GM23338 (cell line): ENCODE data around the gene TMEM134. TPM values are rescaled to one million over a fixed set of nuclear protein-coding genes. Genes with fewer than 3 reads are reported as not detected.

Experiments used
- ATAC-seq: fragments of 200-7000 bp; cut with Tn5 transposase; 3 replicates; pipeline ENCODE4 v1.9.1; 2020
- DNase-seq: peaks from one replicate; pipeline ENCODE4 v3.0.0-alpha.2; 2015; ENCODE audit warnings: low spot score
- H2AFZ ChIP-seq: fragments of 200-600 bp; sonication (generic); 2 replicates; pipeline ENCODE4 v1.8.0; 2016; ENCODE audit warnings: antibody characterized with exemption, mild to moderate bottlenecking, moderate library complexity
- H3F3A ChIP-seq: fragments of 200-600 bp; sonication (generic); replicated peaks from 2 replicates; pipeline ENCODE4 v1.8.0; 2017; ENCODE audit warnings: antibody characterized with exemption, mixed run types, low read depth
- H3K27ac ChIP-seq: fragments of 200-600 bp; sonication (generic); 2 replicates; pipeline ENCODE4 v1.6.1; 2016; ENCODE audit warnings: low read depth
- H3K27me3 ChIP-seq: fragments of 200-600 bp; sonication (generic); 2 replicates; pipeline ENCODE4 v1.8.0; 2016; ENCODE audit warnings: mild to moderate bottlenecking, mixed run types, moderate library complexity; ENCODE audit not compliant: insufficient read depth
- H3K36me3 ChIP-seq: fragments of 200-600 bp; sonication (generic); 2 replicates; pipeline ENCODE4 v1.8.0; 2016; ENCODE audit warnings: mild to moderate bottlenecking; ENCODE audit not compliant: insufficient read depth
- H3K4me1 ChIP-seq: fragments of 200-600 bp; sonication (generic); 2 replicates; pipeline ENCODE4 v1.8.0; 2016; ENCODE audit warnings: mild to moderate bottlenecking, moderate library complexity; ENCODE audit not compliant: insufficient read depth
- H3K4me2 ChIP-seq: fragments of 200-600 bp; sonication (generic); 2 replicates; pipeline ENCODE4 v1.7.1; 2017; ENCODE audit warnings: mixed run types
- H3K4me3 ChIP-seq: fragments of 200-600 bp; sonication (generic); 2 replicates; pipeline ENCODE4 v1.6.1; 2016; ENCODE audit warnings: mixed run types
- H3K79me2 ChIP-seq: fragments of 200-600 bp; sonication (generic); replicated peaks from 2 replicates; pipeline ENCODE4 v1.8.0; 2017; ENCODE audit warnings: mild to moderate bottlenecking; ENCODE audit not compliant: insufficient read depth
- H3K9me2 ChIP-seq: fragments of 200-600 bp; sonication (generic); 2 replicates; pipeline ENCODE4 v1.8.0; 2017; ENCODE audit not compliant: insufficient read depth
- H4K20me1 ChIP-seq: fragments of 200-600 bp; sonication (generic); replicated peaks from 2 replicates; pipeline ENCODE4 v1.8.0; 2017; ENCODE audit warnings: mild to moderate bottlenecking; ENCODE audit not compliant: insufficient read depth
- H3K27ac Mint-ChIP-seq: 2 replicates; pipeline ENCODE4 v1.8.0; 2020; ENCODE audit warnings: inconsistent platforms, mild to moderate bottlenecking, moderate library complexity, mixed read lengths
- H3K27me3 Mint-ChIP-seq: 3 replicates; pipeline ENCODE4 v1.8.0; 2022; ENCODE audit warnings: low read depth, mild to moderate bottlenecking, moderate library complexity, mixed read lengths, inconsistent platforms; ENCODE audit not compliant: insufficient read depth, poor library complexity
- H3K36me3 Mint-ChIP-seq: 3 replicates; pipeline ENCODE4 v1.8.0; 2021; ENCODE audit warnings: low read depth, mild to moderate bottlenecking, inconsistent platforms, moderate library complexity, mixed read lengths
- H3K4me1 Mint-ChIP-seq: 3 replicates; pipeline ENCODE4 v1.8.0; 2020; ENCODE audit warnings: mild to moderate bottlenecking, inconsistent platforms, mixed read lengths
- H3K4me3 Mint-ChIP-seq: 3 replicates; pipeline ENCODE4 v1.8.0; 2021; ENCODE audit warnings: moderate library complexity, mild to moderate bottlenecking, inconsistent platforms, mixed read lengths
- H3K9me3 Mint-ChIP-seq: 3 replicates; pipeline ENCODE4 v1.8.0; 2020; ENCODE audit warnings: moderate library complexity, mild to moderate bottlenecking, inconsistent platforms, mixed read lengths
- CREB1 ChIP-seq: fragments of 250-450 bp; sonication (Bioruptor Pico); IDR thresholded peaks from 2 replicates; pipeline ENCODE4 v1.5.0; 2020; ENCODE audit warnings: low read depth, mild to moderate bottlenecking, moderate library complexity
- EZH2 ChIP-seq: fragments of 200-600 bp; sonication (generic); IDR thresholded peaks from one replicate; pipeline ENCODE4 v1.8.0; 2017; ENCODE audit warnings: antibody characterized with exemption, mild to moderate bottlenecking, low read depth; ENCODE audit not compliant: unreplicated experiment
- EZH2phosphoT487 ChIP-seq: fragments of 200-600 bp; sonication (generic); IDR thresholded peaks from one replicate; pipeline ENCODE4 v1.8.1; 2018; ENCODE audit warnings: antibody characterized with exemption; ENCODE audit not compliant: unreplicated experiment
- JUNB ChIP-seq: IDR thresholded peaks from one replicate; pipeline ENCODE4 v1.6.1; 2016; ENCODE audit warnings: antibody characterized with exemption; ENCODE audit not compliant: unreplicated experiment
- NANOG ChIP-seq: IDR thresholded peaks from 2 replicates; pipeline ENCODE4 v1.6.1; 2016; ENCODE audit warnings: antibody characterized with exemption, borderline replicate concordance
- POLR2AphosphoS5 ChIP-seq: IDR thresholded peaks from 2 replicates; pipeline ENCODE4 v1.6.1; 2016; ENCODE audit warnings: antibody characterized with exemption, low read depth
- STAT1 ChIP-seq: IDR thresholded peaks from one replicate; pipeline ENCODE4 v1.6.1; 2016; ENCODE audit warnings: antibody characterized with exemption; ENCODE audit not compliant: unreplicated experiment
- ZNF114 ChIP-seq: fragments of 250-450 bp; sonication (Bioruptor Pico); IDR thresholded peaks from 2 replicates; pipeline ENCODE4 v1.5.0; 2020; ENCODE audit warnings: mild to moderate bottlenecking, moderate library complexity
- ZNF331 ChIP-seq: fragments of 250-450 bp; sonication (Bioruptor Pico); IDR thresholded peaks from 2 replicates; pipeline ENCODE4 v1.5.0; 2020; ENCODE audit warnings: low read depth, mild to moderate bottlenecking, moderate library complexity
- polyA plus RNA-seq: library from polyadenylated mRNA; unstranded; fragments of >200 nt; fragmentation: Nextera tagmentation; extraction: Ambion mirVana; gene quantifications from 2 replicates; pipeline ENCODE4 v1.2.1, GENCODE V29; 2016
- total RNA-seq: library from RNA; depleted of rRNA; stranded (reverse); fragments of >200 nt; shearing (Covaris generic); gene quantifications from 2 replicates; pipeline ENCODE4 v1.2.3, GENCODE V29; 2014
- TF ChIP-seq, protein P1 (sequence below): IDR thresholded peaks from one replicate; pipeline ENCODE4 v1.6.1; 2018; ENCODE audit warnings: antibody characterized with exemption; ENCODE audit not compliant: unreplicated experiment
- TF ChIP-seq, protein P2 (sequence below), 2 experiments: fragments of 200-600 bp in 1 of 2; sonication (generic) in 1 of 2; conservative IDR thresholded peaks; 2 replicates each; pipeline versions ENCODE4 v1.5.1 to v1.6.1; 2016 to 2017; ENCODE audit warnings: antibody characterized with exemption in 2 of 2, low read depth in 2 of 2, mild to moderate bottlenecking in 2 of 2, moderate library complexity in 1 of 2
- TF ChIP-seq, protein P3 (sequence below): fragments of 250-450 bp; sonication (Bioruptor Pico); IDR thresholded peaks from 2 replicates; pipeline ENCODE4 v1.5.0; 2020; ENCODE audit warnings: mild to moderate bottlenecking, moderate library complexity
- TF ChIP-seq, protein P4 (sequence below): IDR thresholded peaks from 2 replicates; pipeline ENCODE4 v1.6.1; 2016; ENCODE audit warnings: antibody characterized with exemption

Gene TMEM134
- total and polyA plus RNA-seq, 2 experiments from 2014 or later: 61.4 to 69.2 TPM

DNA sequence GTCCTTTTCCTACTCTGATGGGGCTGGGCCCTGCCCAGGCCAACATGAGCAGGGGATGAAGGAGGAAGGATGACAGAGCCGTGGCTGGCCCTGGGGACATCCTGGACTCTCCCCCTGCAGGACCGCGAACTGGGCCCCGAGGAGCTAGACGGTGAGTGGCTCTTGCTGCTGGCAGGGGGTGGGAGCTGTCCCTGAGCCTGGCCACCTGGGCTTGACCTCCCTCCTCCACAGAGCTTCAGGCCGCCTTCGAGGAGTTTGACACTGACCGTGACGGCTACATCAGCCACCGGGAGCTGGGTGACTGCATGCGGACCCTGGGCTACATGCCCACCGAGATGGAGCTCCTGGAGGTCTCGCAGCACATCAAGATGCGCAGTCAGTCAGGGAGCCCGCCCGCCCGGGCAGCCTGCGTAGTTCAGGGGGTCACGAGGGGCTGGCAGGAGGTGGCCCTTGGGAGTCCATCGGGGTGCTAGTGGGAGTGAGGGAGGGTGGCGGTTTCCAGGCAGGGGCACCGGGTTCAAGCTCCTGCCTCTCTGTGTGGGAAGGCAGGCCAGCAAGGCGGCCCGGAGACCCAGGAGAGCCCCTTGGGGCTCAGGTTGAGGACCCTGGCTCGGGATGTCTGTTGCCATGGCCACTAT lies 12.9 kb downstream of the TMEM134 start:
- Mint-ChIP-seq H3K27ac (no peak overlapping the region), H3K36me3 (no peaks in the 10 kb centered on the region), H3K27me3 (peaks cover 4% of the 10 kb centered on the region), H3K4me3 (no peak overlapping the region), H3K9me3 (no peaks in the 10 kb centered on the region), H3K4me1 (no peaks in the 10 kb centered on the region)
- Histone ChIP-seq H3K4me2 (no peak overlapping the region), H3K4me3 (no peak overlapping the region), H3K27ac (no peak overlapping the region), H3K79me2 (no peaks in the 10 kb centered on the region), H3K27me3 (no peaks in the 10 kb centered on the region), H4K20me1 (no peaks in the 10 kb centered on the region), H3K4me1 (no peaks in the 10 kb centered on the region), H3K9me2 (no peaks in the 10 kb centered on the region), H2AFZ (no peak overlapping the region), H3K36me3 (no peaks in the 10 kb centered on the region), H3F3A (no peaks in the 10 kb centered on the region)
- TF ChIP-seq JUNB: no peak
- TF ChIP-seq NANOG: no peak
- TF ChIP-seq, protein P1, sequence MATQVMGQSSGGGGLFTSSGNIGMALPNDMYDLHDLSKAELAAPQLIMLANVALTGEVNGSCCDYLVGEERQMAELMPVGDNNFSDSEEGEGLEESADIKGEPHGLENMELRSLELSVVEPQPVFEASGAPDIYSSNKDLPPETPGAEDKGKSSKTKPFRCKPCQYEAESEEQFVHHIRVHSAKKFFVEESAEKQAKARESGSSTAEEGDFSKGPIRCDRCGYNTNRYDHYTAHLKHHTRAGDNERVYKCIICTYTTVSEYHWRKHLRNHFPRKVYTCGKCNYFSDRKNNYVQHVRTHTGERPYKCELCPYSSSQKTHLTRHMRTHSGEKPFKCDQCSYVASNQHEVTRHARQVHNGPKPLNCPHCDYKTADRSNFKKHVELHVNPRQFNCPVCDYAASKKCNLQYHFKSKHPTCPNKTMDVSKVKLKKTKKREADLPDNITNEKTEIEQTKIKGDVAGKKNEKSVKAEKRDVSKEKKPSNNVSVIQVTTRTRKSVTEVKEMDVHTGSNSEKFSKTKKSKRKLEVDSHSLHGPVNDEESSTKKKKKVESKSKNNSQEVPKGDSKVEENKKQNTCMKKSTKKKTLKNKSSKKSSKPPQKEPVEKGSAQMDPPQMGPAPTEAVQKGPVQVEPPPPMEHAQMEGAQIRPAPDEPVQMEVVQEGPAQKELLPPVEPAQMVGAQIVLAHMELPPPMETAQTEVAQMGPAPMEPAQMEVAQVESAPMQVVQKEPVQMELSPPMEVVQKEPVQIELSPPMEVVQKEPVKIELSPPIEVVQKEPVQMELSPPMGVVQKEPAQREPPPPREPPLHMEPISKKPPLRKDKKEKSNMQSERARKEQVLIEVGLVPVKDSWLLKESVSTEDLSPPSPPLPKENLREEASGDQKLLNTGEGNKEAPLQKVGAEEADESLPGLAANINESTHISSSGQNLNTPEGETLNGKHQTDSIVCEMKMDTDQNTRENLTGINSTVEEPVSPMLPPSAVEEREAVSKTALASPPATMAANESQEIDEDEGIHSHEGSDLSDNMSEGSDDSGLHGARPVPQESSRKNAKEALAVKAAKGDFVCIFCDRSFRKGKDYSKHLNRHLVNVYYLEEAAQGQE: no peak
- no peak for TF ChIP-seq EZH2phosphoT487
- no peak for TF ChIP-seq POLR2AphosphoS5
- TF ChIP-seq ZNF331 (CRISPR knock-in tag): no peak
- TF ChIP-seq, protein P2, sequence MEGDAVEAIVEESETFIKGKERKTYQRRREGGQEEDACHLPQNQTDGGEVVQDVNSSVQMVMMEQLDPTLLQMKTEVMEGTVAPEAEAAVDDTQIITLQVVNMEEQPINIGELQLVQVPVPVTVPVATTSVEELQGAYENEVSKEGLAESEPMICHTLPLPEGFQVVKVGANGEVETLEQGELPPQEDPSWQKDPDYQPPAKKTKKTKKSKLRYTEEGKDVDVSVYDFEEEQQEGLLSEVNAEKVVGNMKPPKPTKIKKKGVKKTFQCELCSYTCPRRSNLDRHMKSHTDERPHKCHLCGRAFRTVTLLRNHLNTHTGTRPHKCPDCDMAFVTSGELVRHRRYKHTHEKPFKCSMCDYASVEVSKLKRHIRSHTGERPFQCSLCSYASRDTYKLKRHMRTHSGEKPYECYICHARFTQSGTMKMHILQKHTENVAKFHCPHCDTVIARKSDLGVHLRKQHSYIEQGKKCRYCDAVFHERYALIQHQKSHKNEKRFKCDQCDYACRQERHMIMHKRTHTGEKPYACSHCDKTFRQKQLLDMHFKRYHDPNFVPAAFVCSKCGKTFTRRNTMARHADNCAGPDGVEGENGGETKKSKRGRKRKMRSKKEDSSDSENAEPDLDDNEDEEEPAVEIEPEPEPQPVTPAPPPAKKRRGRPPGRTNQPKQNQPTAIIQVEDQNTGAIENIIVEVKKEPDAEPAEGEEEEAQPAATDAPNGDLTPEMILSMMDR (conservative IDR thresholded peaks at IDR 0.05; ENCODE audit: low read depth in 2 of 2): no peak
- TF ChIP-seq, protein P3, sequence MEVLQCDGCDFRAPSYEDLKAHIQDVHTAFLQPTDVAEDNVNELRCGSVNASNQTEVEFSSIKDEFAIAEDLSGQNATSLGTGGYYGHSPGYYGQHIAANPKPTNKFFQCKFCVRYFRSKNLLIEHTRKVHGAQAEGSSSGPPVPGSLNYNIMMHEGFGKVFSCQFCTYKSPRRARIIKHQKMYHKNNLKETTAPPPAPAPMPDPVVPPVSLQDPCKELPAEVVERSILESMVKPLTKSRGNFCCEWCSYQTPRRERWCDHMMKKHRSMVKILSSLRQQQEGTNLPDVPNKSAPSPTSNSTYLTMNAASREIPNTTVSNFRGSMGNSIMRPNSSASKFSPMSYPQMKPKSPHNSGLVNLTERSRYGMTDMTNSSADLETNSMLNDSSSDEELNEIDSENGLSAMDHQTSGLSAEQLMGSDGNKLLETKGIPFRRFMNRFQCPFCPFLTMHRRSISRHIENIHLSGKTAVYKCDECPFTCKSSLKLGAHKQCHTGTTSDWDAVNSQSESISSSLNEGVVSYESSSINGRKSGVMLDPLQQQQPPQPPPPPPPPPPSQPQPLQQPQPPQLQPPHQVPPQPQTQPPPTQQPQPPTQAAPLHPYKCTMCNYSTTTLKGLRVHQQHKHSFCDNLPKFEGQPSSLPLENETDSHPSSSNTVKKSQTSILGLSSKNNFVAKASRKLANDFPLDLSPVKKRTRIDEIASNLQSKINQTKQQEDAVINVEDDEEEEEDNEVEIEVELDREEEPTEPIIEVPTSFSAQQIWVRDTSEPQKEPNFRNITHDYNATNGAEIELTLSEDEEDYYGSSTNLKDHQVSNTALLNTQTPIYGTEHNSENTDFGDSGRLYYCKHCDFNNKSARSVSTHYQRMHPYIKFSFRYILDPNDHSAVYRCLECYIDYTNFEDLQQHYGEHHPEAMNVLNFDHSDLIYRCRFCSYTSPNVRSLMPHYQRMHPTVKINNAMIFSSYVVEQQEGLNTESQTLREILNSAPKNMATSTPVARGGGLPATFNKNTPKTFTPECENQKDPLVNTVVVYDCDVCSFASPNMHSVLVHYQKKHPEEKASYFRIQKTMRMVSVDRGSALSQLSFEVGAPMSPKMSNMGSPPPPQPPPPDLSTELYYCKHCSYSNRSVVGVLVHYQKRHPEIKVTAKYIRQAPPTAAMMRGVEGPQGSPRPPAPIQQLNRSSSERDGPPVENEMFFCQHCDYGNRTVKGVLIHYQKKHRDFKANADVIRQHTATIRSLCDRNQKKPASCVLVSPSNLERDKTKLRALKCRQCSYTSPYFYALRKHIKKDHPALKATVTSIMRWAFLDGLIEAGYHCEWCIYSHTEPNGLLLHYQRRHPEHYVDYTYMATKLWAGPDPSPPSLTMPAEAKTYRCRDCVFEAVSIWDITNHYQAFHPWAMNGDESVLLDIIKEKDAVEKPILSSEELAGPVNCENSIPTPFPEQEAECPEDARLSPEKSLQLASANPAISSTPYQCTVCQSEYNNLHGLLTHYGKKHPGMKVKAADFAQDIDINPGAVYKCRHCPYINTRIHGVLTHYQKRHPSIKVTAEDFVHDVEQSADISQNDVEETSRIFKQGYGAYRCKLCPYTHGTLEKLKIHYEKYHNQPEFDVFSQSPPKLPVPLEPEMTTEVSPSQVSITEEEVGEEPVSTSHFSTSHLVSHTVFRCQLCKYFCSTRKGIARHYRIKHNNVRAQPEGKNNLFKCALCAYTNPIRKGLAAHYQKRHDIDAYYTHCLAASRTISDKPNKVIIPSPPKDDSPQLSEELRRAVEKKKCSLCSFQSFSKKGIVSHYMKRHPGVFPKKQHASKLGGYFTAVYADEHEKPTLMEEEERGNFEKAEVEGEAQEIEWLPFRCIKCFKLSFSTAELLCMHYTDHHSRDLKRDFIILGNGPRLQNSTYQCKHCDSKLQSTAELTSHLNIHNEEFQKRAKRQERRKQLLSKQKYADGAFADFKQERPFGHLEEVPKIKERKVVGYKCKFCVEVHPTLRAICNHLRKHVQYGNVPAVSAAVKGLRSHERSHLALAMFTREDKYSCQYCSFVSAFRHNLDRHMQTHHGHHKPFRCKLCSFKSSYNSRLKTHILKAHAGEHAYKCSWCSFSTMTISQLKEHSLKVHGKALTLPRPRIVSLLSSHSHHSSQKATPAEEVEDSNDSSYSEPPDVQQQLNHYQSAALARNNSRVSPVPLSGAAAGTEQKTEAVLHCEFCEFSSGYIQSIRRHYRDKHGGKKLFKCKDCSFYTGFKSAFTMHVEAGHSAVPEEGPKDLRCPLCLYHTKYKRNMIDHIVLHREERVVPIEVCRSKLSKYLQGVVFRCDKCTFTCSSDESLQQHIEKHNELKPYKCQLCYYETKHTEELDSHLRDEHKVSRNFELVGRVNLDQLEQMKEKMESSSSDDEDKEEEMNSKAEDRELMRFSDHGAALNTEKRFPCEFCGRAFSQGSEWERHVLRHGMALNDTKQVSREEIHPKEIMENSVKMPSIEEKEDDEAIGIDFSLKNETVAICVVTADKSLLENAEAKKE: no peak
- TF ChIP-seq STAT1: no peak
- TF ChIP-seq, protein P4, sequence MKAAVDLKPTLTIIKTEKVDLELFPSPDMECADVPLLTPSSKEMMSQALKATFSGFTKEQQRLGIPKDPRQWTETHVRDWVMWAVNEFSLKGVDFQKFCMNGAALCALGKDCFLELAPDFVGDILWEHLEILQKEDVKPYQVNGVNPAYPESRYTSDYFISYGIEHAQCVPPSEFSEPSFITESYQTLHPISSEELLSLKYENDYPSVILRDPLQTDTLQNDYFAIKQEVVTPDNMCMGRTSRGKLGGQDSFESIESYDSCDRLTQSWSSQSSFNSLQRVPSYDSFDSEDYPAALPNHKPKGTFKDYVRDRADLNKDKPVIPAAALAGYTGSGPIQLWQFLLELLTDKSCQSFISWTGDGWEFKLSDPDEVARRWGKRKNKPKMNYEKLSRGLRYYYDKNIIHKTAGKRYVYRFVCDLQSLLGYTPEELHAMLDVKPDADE: no peak
- no peak for TF ChIP-seq ZNF114
- no peak for TF ChIP-seq EZH2
- TF ChIP-seq CREB1 (CRISPR knock-in tag): no peak
- no peak for DNase-seq
- ATAC-seq: no peak
